Measurements from ENCODE around the gene GABARAPL1.

DNA sequence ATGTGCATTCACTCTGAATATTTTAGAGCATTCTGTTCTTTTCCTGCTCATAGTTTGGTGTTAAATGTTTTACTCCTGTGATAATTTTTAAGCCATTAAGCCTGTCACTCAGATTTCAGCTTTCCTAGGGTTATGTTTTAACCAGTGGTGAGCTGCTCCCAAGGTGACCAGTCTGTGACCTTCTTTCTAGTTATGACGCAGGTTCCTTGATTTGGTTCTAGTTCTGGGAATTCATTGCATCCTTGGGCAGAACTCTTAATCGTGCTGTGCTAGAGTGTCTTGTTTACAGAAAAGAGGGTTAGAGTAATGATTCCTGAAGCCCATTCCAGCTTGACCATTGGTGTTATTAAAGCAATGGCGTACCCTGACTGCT, 2.2 kb downstream of the GABARAPL1 start:
- no peak for TF ChIP-seq EZH2phosphoT487 (IDR thresholded peaks at IDR 0.05; ENCODE audit: insufficient read depth, low read depth)
- no peak for TF ChIP-seq EZH2 (IDR thresholded peaks at IDR 0.05; ENCODE audit: insufficient read depth, poor library complexity, severe bottlenecking)

Measured in GM23248 (cell line).